IMR-90 (cell line): ENCODE measurements around the gene SLC6A11. TPM values are rescaled to one million over a fixed set of nuclear protein-coding genes. Genes with fewer than 3 reads are reported as not detected.

Source experiments
- ATAC-seq: fragments of 200-7000 bp; cut with Tn5 transposase; 2 replicates; pipeline ENCODE4 v1.9.1; 2020; ENCODE audit warnings: low read depth, mild to moderate bottlenecking, moderate library complexity
- BruUV-seq: library from RNA; stranded (reverse); fragments of 400-500 nt; replicated peaks from 2 replicates; lab custom pipeline; 2021; lab: Mats Ljungman, UMichigan
- CTCF ChIA-PET: fragments of 300-600 bp; formaldehyde crosslinking; extraction: SDS; loops from one replicate; lab custom pipeline; 2021; ENCODE audit warnings: antibody characterized with exemption; lab: Yijun Ruan, JAX
- POLR2A ChIA-PET: fragments of 300-600 bp; sonication (Branson Sonifier 250); formaldehyde crosslinking; loops from one replicate; lab custom pipeline; 2022; ENCODE audit warnings: antibody characterized with exemption; ENCODE audit not compliant: unreplicated experiment; lab: Charles Lee
- DNase-seq: peaks from one replicate; pipeline ENCODE4 v3.0.0; 2013
- H2AFZ ChIP-seq: replicated peaks from 2 replicates; pipeline ENCODE3; 2013; ENCODE audit warnings: low read length, mild to moderate bottlenecking; ENCODE audit not compliant: poor library complexity
- H2AK5ac ChIP-seq: 2 replicates; pipeline ENCODE4 v1.6.1; 2013; ENCODE audit warnings: low read depth, low read length, inconsistent platforms
- H2AK9ac ChIP-seq: replicated peaks from 2 replicates; pipeline ENCODE3; 2013; ENCODE audit warnings: mild to moderate bottlenecking, low read depth, low read length, moderate library complexity; ENCODE audit not compliant: poor library complexity
- H2BK120ac ChIP-seq: 2 replicates; pipeline ENCODE4 v1.6.1; 2013; ENCODE audit warnings: low read depth, low read length, inconsistent platforms
- H2BK15ac ChIP-seq: 3 replicates; pipeline ENCODE4 v1.6.1; 2013; ENCODE audit warnings: low read depth, low read length, inconsistent platforms
- H2BK20ac ChIP-seq: 2 replicates; pipeline ENCODE4 v1.6.1; 2013; ENCODE audit warnings: low read depth, mild to moderate bottlenecking, inconsistent platforms, low read length, moderate library complexity
- H2BK5ac ChIP-seq: 2 replicates; pipeline ENCODE4 v1.6.1; 2013; ENCODE audit warnings: mild to moderate bottlenecking, low read depth, low read length, inconsistent platforms; ENCODE audit not compliant: poor library complexity, severe bottlenecking
- H3K14ac ChIP-seq: replicated peaks from 2 replicates; pipeline ENCODE4 v1.6.1; 2013; ENCODE audit warnings: low read depth, low read length, inconsistent platforms
- H3K18ac ChIP-seq: 2 replicates; pipeline ENCODE4 v1.6.1; 2013; ENCODE audit warnings: low read depth, low read length, control low read depth
- H3K23ac ChIP-seq: 2 replicates; pipeline ENCODE4 v1.6.1; 2013; ENCODE audit warnings: low read depth, low read length, inconsistent platforms
- H3K27ac ChIP-seq: 2 replicates; pipeline ENCODE4 v1.5.1; 2013; ENCODE audit warnings: mild to moderate bottlenecking, control low read depth, low read length; ENCODE audit not compliant: insufficient read depth
- H3K27me3 ChIP-seq: 2 replicates; pipeline ENCODE4 v1.6.1; 2013; ENCODE audit warnings: low read length; ENCODE audit not compliant: control insufficient read depth, insufficient read depth
- H3K36me3 ChIP-seq: 2 replicates; pipeline ENCODE4 v1.6.1; 2013; ENCODE audit warnings: low read length, mixed read lengths; ENCODE audit not compliant: control insufficient read depth, insufficient read depth
- H3K4ac ChIP-seq: 2 replicates; pipeline ENCODE4 v1.6.1; 2013; ENCODE audit warnings: low read depth, low read length, inconsistent platforms
- H3K4me1 ChIP-seq: 2 replicates; pipeline ENCODE4 v1.6.1; 2013; ENCODE audit warnings: low read length, mixed read lengths; ENCODE audit not compliant: control insufficient read depth, insufficient read depth
- H3K4me2 ChIP-seq: 2 replicates; pipeline ENCODE4 v1.6.1; 2013; ENCODE audit warnings: low read depth, mild to moderate bottlenecking, control low read depth, low read length, moderate library complexity
- H3K4me3 ChIP-seq: 2 replicates; pipeline ENCODE4 v1.5.1; 2013; ENCODE audit warnings: low read depth, mild to moderate bottlenecking, control low read depth, low read length, moderate library complexity; ENCODE audit not compliant: insufficient read depth
- H3K56ac ChIP-seq: 2 replicates; pipeline ENCODE4 v1.6.1; 2013; ENCODE audit warnings: low read length, inconsistent platforms; ENCODE audit not compliant: insufficient read depth; ENCODE audit errors: extremely low read depth
- H3K79me1 ChIP-seq, 2 experiments: 2 replicates each; pipeline ENCODE4 v1.6.1; 2013; ENCODE audit warnings: low read length in 2 of 2, inconsistent platforms in 1 of 2, low read depth in 1 of 2
- H3K9ac ChIP-seq: 2 replicates; pipeline ENCODE4 v1.6.1; 2013; ENCODE audit warnings: low read depth, low read length, control low read depth
- H3K9me1 ChIP-seq: 2 replicates; pipeline ENCODE4 v1.6.1; 2013; ENCODE audit warnings: low read length, inconsistent platforms; ENCODE audit not compliant: insufficient read depth
- H3K9me3 ChIP-seq: 2 replicates; pipeline ENCODE4 v1.6.1; 2013; ENCODE audit warnings: low read length; ENCODE audit not compliant: control insufficient read depth, insufficient read depth
- H4K20me1 ChIP-seq: 2 replicates; pipeline ENCODE4 v1.6.1; 2013; ENCODE audit warnings: low read length, inconsistent platforms; ENCODE audit not compliant: insufficient read depth
- H4K5ac ChIP-seq: 2 replicates; pipeline ENCODE4 v1.6.1; 2013; ENCODE audit warnings: mild to moderate bottlenecking, low read depth, low read length, control low read depth
- H4K8ac ChIP-seq, 2 experiments: 2 replicates each; pipeline ENCODE4 v1.6.1; 2013; ENCODE audit warnings: low read depth in 2 of 2, low read length in 2 of 2, control low read depth in 1 of 2, inconsistent platforms in 1 of 2
- H4K91ac ChIP-seq: 2 replicates; pipeline ENCODE4 v1.6.1; 2013; ENCODE audit warnings: low read depth, low read length, inconsistent platforms; ENCODE audit not compliant: insufficient read depth
- MAZ ChIP-seq: IDR thresholded peaks from 2 replicates; pipeline ENCODE4 v1.6.1; 2012; ENCODE audit warnings: low read depth, mild to moderate bottlenecking, low read length, improper control_type of control experiment, moderate library complexity, borderline replicate concordance
- MXI1 ChIP-seq: IDR thresholded peaks from 2 replicates; pipeline ENCODE4 v1.6.1; 2012; ENCODE audit warnings: low read depth, mild to moderate bottlenecking, low read length, moderate library complexity, borderline replicate concordance
- NFE2L2 ChIP-seq: fragments of 150-350 bp; IDR thresholded peaks from 2 replicates; pipeline ENCODE4 v1.6.1; 2016; ENCODE audit warnings: low read depth, mild to moderate bottlenecking, low read length
- WGBS, 2 experiments: methylation state at CpG; one replicate each; pipeline versions ENCODE4 v1.1.5 to v1.1.7; 2013; ENCODE audit warnings: missing lambda C conversion rate in 2 of 2; ENCODE audit not compliant: insufficient read length in 1 of 2; ENCODE audit errors: extremely low coverage in 2 of 2; 5-methylcytosine and 5-hydroxymethylcytosine counted together
- dilution Hi-C: fragments of 300-500 bp; cut with HindIII; formaldehyde crosslinking; loops from one replicate; pipeline ENCODE4 v1.14.3; 2018; ENCODE audit warnings: low sequenced_read_pairs; ENCODE audit not compliant: unreplicated experiment
- in situ Hi-C: fragments of 300-500 bp; cut with MboI; formaldehyde crosslinking; loops from 3 replicates; pipeline ENCODE4 v1.14.3; 2019; ENCODE audit warnings: low sequenced_read_pairs, inconsistent platforms, mixed read lengths
- intact Hi-C: fragments of 100-400 bp; cut with micrococcal nuclease; formaldehyde crosslinking; loops from 2 replicates; pipeline ENCODE4 v1.10.0; 2022
- polyA plus RNA-seq, 3 experiments: library from polyadenylated mRNA; depleted of rRNA; stranded (reverse); fragments of >200 nt; gene quantifications; 2 replicates each; pipeline ENCODE4 v1.2.3, GENCODE V29; 2012; ENCODE audit warnings: low replicate concordance in 1 of 3
- total RNA-seq: library from RNA; depleted of rRNA; stranded (reverse); fragments of >200 nt; gene quantifications from 2 replicates; pipeline ENCODE4 v1.2.3, GENCODE V29; 2012
- TF ChIP-seq, protein P1 (sequence below): fragments of 150-350 bp; IDR thresholded peaks from 2 replicates; pipeline ENCODE4 v1.6.1; 2017; ENCODE audit warnings: mild to moderate bottlenecking, antibody characterized with exemption, low read length, low read depth

The SLC6A11 gene
- total and polyA plus RNA-seq, 2 of the 4 experiments (the other 2 are of a cell fraction) = not detected

GRCh38 chr3:10845839-10846656 is 30.0 kb downstream of the SLC6A11 start:
- Histone ChIP-seq H3K18ac (no peak overlapping the region), H4K91ac (no peak overlapping the region), H3K14ac (no peak overlapping the region), H3K4ac (no peak overlapping the region), H3K79me1 (no peaks in the 10 kb centered on the region), H2AK9ac (peak overlapping the region; percentile 5), H3K9ac (no peak overlapping the region), H4K20me1 (no peaks in the 10 kb centered on the region), H3K4me2 (no peak overlapping the region), H3K9me1 (no peaks in the 10 kb centered on the region), H2BK5ac (no peak overlapping the region), H2BK20ac (no peak overlapping the region), H2AK5ac (no peak overlapping the region), H3K27me3 (peaks cover 6% of the 10 kb centered on the region), H2BK15ac (no peak overlapping the region), H3K27ac (no peak overlapping the region), H3K23ac (no peak overlapping the region), H3K4me1 (no peaks in the 10 kb centered on the region), H3K9me3 (no peaks in the 10 kb centered on the region), H3K56ac (no peak overlapping the region), H4K8ac (no peak overlapping the region), H2BK120ac (no peak overlapping the region), H2AFZ (no peak overlapping the region), H4K5ac (no peak overlapping the region), H3K4me3 (no peak overlapping the region), H3K36me3 (no peaks in the 10 kb centered on the region)
- dilution Hi-C loops = no loop called here
- CTCF ChIA-PET = no interaction called here
- no TSS peak for BruUV-seq
- in situ Hi-C loops = no loop called here
- DNase-seq (no peak), ATAC-seq (no peak)
- TF ChIP-seq MAZ (no peak), MXI1 (no peak), NFE2L2 (no peak)
- TF ChIP-seq, protein P1, sequence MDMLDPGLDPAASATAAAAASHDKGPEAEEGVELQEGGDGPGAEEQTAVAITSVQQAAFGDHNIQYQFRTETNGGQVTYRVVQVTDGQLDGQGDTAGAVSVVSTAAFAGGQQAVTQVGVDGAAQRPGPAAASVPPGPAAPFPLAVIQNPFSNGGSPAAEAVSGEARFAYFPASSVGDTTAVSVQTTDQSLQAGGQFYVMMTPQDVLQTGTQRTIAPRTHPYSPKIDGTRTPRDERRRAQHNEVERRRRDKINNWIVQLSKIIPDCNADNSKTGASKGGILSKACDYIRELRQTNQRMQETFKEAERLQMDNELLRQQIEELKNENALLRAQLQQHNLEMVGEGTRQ = no peak
- intact Hi-C loops = no loop called here
- POLR2A ChIA-PET = no interaction called here
- no CpG with 5 or more reads among the region's 5 CpGs for WGBS, 2 experiments
